SKM-1 treated with dmso at 0.1 percent for 144 hours (cell line): ENCODE measurements around the gene REX1BD.
"Not testable (repeated sequence)": the region's sequence is repeated elsewhere in the genome, so short reads cannot be mapped to it uniquely, and the experiment has no call there.

Source experiments
- DNase-seq: peaks from one replicate; lab custom pipeline; 2025; ENCODE audit not compliant: unreplicated experiment; lab: John Stamatoyannopoulos, UW

The REX1BD gene

DNA sequence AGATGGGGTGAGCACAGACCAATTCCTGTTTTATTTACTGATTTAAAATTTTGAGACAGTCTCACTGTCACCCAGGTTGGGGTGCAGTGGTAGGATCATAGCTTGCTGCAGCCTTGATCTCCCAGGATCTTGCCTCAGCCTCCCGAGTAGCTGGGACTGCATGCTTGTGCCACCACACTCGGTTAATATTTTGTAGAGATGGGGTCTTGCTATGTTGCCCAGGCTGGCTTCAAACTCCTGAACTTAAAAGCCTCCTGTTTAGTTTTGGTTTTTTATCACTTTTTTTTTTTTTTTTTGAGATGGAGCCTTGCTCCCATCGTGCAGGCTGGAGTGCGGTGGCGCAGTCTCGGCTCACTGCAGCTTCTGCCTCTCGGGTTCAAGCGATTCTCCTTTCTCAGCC, 12.2 kb upstream of the REX1BD start:
- no peak for DNase-seq

GRCh38 chr19:18577365-18577914, 11.2 kb upstream of the REX1BD start:
- DNase-seq = no peak

DNA sequence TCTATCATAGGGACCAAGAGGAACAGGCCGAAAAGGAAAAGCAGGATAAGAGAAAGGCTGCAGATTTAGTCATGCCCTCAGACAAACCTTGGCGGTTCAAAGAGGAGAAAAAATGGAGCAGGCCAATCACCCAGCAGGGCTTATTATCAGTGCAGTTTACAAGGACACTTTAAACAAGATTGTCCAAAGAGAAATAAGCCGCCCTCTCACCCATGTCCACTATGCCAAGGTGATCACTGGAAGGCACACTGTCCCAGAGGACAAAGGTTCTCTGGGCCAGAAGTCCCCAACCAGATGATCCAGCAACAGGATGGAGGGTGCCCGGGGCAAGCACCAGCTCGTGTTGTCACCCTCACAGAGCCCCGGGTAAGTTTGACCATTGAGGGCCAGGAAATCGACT, 8.3 kb upstream of the REX1BD start:
- DNase-seq = no peak

GRCh38 chr19:18586306-18586705, 2.3 kb upstream of the REX1BD start:
- peak; percentile 75 for DNase-seq

DNA sequence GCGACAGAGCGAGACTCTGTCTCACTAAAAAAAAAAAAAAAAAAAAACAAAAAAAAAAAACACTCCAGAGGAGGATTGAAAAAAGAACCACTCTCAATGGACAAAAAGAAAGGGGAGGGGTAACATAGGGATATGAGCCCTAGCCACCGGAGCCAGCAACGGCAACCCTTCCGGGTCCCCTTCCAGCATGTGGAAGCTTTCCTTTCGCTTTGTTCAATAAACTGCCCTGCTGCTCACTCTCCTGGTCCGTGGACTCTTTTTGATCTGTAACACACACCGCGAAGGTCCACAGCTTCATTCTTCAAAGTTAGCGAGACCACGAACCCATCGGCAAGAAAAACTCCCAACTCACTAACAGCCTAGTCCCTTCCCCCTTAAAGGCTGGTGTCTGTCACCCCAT, 1.0 kb upstream of the REX1BD start:
- no peak for DNase-seq

DNA sequence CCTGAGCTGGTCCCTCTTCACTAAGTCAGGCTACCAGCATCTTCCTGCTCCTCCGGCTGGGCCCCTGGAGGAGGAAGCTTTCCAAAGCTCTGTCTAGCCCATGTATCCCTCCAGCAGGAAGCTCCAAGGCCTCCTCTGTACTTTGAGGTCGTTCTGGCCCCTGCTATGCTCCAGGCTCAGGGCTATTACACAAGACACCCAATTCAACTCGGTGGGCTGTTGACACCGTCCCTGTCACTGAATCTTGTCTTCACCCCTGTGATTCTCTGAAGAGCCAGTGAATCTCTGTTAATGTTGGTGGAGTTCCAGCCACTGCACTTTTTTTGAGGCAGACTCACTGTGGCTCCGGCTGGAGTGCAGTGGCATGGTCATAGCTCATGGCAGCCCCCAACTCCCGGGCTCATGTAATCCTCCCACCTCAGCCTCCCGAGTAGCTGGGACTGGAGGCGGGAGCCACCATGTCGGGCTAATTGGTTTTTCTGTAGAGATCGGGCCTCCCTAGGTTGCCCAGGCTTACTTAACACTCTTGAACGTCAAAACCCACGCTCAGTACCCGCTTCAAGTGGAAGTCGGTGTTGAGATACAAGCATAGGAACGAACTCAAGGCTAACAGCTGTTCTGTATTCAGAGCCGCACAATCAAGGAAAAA, 512 bp upstream of the REX1BD start:
- no peak for DNase-seq

DNA sequence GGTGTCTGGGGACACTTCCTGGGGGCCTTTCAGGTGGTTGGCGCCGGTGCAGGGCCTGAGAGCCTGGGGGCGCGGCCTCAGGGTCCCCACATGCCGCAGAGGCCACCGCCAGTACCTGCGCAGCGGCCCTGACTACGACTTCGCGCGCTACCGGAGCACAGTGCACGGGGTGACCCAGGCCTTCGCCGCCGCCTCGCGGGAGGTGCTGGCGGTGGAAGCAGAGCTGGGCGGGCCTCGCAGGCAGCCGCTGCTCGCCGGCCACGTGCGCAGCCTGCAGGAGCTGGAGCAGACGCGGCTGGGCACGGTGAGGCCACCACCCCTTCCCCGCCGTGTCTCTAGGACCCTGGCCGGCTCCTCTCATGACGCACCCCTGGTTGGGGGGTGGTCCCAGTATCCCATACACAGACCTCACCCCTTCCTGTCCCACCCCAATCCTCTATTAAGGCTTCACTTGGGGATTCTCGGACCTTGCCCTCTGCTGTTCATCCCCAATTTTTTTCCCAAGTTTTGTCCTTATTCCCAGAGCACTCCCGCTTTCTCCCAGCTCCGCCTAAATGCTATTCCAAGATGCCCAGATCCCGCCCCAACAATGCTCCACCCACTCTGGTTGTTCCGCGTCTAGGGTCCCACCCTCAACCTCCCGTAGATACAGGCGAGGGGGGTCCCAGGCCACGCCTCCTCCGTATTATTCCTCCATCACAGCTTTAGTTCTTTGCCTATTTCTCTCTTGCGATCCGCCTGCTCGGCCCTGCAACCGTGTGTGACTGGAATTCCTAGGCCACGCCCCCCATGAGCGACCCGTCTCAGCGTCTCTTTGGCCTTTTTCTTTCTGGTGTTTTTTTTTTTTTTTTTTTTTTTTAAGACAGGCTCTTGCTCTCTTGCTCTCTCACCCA, 1.0 kb downstream of the REX1BD start:
- peak; percentile 69 for DNase-seq

GRCh38 chr19:18590273-18591272, 2.0 kb downstream of the REX1BD start:
- no peak for DNase-seq

DNA sequence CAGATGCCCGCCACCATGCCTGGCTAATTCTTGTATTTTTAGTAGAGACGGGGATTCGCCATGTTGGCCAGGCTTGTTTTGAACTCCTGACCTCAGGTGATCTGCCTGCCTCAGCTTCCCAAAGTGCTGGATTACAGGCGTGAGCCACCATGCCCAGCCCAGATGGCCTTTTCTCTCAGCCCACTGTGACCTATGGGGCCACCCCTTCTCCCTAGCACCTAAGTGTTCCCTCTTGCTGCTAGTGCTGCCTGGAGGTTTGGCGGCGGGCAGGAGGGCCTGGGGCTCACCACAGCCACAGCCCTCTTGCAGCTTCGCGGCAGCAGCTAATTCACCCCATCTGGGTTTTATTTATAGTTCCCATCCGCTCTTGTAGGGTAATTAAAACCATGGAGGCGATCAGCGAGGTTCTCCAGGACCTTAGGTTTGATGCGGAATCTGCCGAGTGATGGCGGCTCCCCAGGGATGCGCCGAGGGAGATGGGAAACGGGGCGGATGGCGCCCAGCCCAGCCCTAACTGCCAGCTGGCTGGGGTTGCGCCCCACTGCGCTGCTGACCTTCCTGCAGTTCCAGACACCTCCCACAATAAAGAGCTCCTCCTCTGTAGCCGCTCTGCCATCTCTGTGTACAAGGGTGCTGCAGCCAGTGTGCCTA, 3.3 kb downstream of the REX1BD start:
- DNase-seq = no peak

DNA sequence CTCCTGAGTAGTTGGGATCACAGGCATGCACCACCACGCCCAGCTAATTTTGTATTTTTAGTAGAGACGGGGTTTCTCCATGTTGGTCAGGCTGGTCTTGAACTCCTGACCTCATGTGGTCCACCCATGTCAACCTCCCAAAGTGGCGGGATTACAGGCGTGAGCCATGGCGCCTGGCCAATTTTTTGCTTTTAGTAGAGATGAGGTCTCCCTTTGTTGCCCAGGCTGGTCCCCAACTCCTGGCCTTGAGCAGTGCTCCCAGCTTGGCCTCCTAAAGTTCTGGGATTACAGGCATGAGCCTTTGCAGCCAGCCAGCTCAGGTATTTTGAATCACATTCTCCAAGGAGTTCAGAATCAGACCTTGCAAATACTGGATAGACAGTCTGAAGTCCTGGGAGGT, 4.1 kb downstream of the REX1BD start:
- DNase-seq = not testable (repeated sequence)

- DNase-seq = no peak
These were observed 4.9 kb downstream of the REX1BD start for GRCh38 chr19:18593367-18594095.

DNA sequence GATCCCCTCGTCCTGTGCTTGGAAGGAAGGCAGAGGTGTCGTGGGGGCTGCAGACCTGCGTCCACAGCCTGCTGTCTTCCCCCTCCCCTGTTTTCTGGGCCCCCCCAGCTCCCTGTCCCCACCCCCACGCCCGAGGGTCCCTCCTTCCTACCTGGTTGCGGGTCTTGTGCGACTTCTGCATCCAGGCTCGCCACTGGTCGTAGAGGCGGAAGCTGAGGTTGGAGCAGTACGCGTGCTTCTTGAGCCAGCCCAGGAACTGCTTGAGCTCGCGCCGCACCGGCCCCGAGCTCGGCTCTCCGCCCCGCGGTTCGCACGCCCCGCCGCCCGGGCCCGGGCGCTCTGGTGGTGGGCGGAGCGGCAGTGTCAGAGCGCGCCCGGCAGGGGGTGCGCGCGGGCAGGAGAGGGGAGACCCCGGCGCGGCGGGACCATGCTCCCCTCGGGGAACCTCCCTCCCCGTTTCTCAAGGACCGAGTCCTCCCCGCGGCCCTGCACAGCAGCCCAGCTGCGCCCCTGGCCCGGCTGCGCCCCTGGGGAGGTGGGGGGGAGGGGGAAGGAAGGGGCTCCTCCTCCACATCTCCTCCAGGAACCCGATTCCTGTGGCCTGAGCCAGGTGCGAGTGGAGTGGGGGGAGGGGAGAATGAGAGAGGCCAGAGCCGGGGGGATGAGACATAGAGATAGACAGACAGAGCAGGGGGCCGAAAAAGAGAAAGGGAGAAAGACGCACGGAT, 5.7 kb downstream of the REX1BD start:
- peak; percentile 49 for DNase-seq

DNA sequence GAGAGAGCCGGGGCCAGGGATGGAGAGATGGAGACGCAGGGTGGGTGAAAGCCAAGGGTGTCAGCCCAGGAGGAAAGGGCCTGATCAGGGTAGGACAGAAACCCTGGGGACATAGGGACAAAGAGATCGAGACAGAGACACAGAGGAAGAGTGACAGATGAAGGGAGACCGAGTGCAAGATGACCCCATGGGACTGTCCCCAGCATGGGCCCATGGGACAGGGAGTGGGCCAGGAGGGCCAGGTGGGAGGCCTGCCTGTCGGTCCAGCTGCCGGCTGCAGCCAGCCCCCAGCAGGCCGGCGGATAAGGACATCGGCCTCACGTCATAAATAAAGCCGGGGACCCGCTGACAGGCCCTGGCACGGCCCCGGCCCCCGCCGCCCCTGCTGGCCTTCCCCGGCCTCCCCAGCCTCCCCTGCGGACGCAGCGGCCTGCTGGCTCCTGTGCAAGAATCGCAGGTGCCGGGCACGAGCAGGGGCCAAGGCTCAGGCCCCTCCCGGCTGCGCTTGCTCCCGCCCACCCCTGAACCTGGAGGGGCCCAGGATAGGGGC, 6.3 kb downstream of the REX1BD start:
- no peak for DNase-seq

- no peak for DNase-seq
These were observed 6.9 kb downstream of the REX1BD start for GRCh38 chr19:18595475-18595874.

DNA sequence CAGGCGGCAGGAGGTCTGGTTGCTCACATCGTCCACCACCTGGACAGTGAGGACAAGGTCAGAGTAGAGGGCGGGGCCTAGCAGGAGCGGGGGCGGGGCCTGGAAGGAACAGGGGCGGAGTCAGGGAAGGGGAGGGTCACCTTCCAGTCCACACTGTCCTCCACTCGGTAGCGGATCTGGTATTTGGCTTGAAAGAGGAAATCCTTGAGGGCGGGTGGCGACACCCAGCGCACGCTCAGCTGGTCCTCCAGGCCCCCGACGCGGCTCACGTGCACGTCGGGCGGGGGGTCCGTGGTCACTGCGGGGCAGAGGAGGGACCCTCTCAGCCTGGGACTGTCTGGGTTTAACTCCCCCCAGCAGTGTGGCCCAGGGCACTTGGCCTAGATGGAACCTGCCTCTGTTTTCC, 8.2 kb downstream of the REX1BD start:
- no peak for DNase-seq

DNA sequence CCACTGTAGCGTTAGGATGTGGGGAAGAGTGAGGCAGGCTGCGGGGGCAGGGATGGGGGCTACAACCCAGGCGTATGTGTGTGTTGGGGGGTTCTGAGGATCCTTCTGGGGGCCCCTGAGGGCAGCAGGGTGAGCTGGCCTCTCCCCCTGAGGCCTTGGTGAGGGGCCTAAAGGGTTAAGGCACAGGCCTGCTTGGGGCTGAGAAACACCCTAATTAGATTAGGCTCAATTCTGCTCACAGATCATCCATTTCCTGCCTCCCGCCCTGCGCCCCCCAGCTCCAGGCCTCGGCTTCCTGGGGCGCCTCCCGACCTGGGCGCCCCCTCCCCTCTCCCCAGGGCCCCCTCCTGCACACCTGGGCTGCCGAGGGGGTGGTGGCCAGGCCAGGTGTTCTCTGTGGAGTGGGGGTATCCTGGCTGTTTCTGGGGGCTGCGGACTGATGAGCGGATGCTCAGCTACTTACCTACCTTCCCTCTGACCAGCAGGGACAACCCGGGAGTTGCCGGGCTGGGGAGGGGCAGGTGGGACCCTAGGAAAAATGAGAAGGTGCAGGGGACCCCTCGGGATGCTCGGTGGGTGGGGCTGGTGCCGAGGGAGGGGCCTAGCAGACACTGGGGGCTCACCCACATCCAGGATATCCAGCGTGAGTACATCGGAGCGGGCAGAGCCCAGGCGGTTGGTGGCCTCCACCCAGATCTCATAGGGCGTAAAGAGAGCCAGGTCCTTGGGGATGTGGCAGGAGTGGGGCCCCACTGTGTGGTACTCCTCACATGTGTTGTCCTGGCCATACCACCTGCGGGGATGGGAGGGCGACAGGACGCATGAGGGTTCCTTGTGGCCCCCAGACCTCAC, 9.4 kb downstream of the REX1BD start:
- DNase-seq = no peak

DNA sequence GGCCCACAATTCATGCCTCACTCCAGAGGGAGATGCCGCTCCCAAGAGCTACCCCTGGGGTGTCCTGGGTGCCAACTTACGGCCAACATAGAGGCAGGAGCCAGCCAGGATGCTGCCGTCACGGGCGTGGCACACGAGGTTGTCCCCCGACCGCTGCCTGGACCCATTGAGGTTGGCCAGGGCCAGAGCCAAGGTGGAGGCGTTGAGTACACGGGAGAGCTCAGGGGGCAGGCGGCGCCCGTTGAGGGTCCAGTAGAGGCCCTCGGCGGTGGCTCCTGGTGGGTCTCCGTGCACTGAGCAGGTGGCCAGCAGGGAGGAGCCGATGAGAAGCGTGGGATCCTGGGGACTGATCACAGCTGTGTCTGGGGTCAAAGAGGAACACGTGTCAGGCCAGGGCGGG, 10.9 kb downstream of the REX1BD start:
- DNase-seq = no peak
